C4-2B (cell line): Measurements from ENCODE around the gene EDIL3.

Source experiments
- H3K27ac ChIP-seq: fragments of 450-650 bp; 2 replicates; pipeline ENCODE4 v1.5.1; 2017
- CTCF ChIP-seq: fragments of 450-650 bp; conservative IDR thresholded peaks from 2 replicates; pipeline ENCODE4 v1.5.1; 2017; ENCODE audit warnings: mild to moderate bottlenecking
- ZFX ChIP-seq: fragments of 450-650 bp; IDR thresholded peaks from 2 replicates; pipeline ENCODE4 v1.6.1; 2017

Gene EDIL3

GRCh38 chr5:83911367-83911919 lies 473.2 kb downstream of the EDIL3 start:
- no peak for TF ChIP-seq ZFX
- TF ChIP-seq CTCF, result no peak
- no peak overlapping the region for H3K27ac ChIP-seq

GRCh38 chr5:83900306-83900705 lies 484.4 kb downstream of the EDIL3 start:
- H3K27ac ChIP-seq, result no peak overlapping the region
- TF ChIP-seq ZFX, result no peak
- TF ChIP-seq CTCF, result no peak

- H3K27ac ChIP-seq, result no peak overlapping the region
- TF ChIP-seq CTCF (no peak), ZFX (no peak)
Observed at GRCh38 chr5:83899326-83899970, 485.2 kb downstream of the EDIL3 start.

- TF ChIP-seq CTCF (no peak), ZFX (no peak)
- no peak overlapping the region for H3K27ac ChIP-seq
Observed at GRCh38 chr5:83895860-83896259, 488.8 kb downstream of the EDIL3 start.

GRCh38 chr5:83891261-83891660 lies 493.4 kb downstream of the EDIL3 start:
- TF ChIP-seq CTCF (no peak), ZFX (no peak)
- no peak overlapping the region for H3K27ac ChIP-seq
